HG03135 (cell line): ENCODE measurements around the gene ABAT.
"Not testable (repeated sequence)": the region's sequence is repeated elsewhere in the genome, so short reads cannot be mapped to it uniquely, and the experiment has no call there.

ENCODE experiments used
- ATAC-seq: cut with Tn5 transposase; IDR thresholded peaks from one replicate; pipeline ENCODE4 v1.9.1; 2021; ENCODE audit warnings: mild to moderate bottlenecking, moderate library complexity; ENCODE audit not compliant: unreplicated experiment

ABAT gene

GRCh38 chr16:8739151-8739550, 64.7 kb downstream of the ABAT start:
- no peak for ATAC-seq

GRCh38 chr16:8739989-8740704, 65.7 kb downstream of the ABAT start:
- no peak for ATAC-seq

- no peak for ATAC-seq
Measured at GRCh38 chr16:8740775-8741355, 66.4 kb downstream of the ABAT start.

GRCh38 chr16:8741636-8742035, 67.2 kb downstream of the ABAT start:
- ATAC-seq: no peak

- ATAC-seq: no peak
Measured at GRCh38 chr16:8742068-8742467, 67.7 kb downstream of the ABAT start.

GRCh38 chr16:8748944-8749343, 74.5 kb downstream of the ABAT start:
- not testable (repeated sequence) for ATAC-seq

GRCh38 chr16:8751481-8752311, 77.3 kb downstream of the ABAT start:
- ATAC-seq: no peak

- no peak for ATAC-seq
Measured at GRCh38 chr16:8752706-8753105, 78.3 kb downstream of the ABAT start.

GRCh38 chr16:8753416-8754054, 79.1 kb downstream of the ABAT start:
- ATAC-seq: no peak

GRCh38 chr16:8756755-8757154, 82.3 kb downstream of the ABAT start:
- no peak for ATAC-seq

GRCh38 chr16:8758022-8758421, 83.6 kb downstream of the ABAT start:
- no peak for ATAC-seq

GRCh38 chr16:8760021-8760420, 85.6 kb downstream of the ABAT start:
- no peak for ATAC-seq

- ATAC-seq: no peak
Measured at GRCh38 chr16:8761078-8761477, 86.7 kb downstream of the ABAT start.

GRCh38 chr16:8762254-8762653, 87.8 kb downstream of the ABAT start:
- ATAC-seq: no peak

- no peak for ATAC-seq
Measured at GRCh38 chr16:8763083-8763482, 88.7 kb downstream of the ABAT start.

- no peak for ATAC-seq
Measured at GRCh38 chr16:8763899-8764298, 89.5 kb downstream of the ABAT start.

GRCh38 chr16:8764525-8765250, 90.3 kb downstream of the ABAT start:
- ATAC-seq: no peak

GRCh38 chr16:8767176-8767575, 92.8 kb downstream of the ABAT start:
- no peak for ATAC-seq

- no peak for ATAC-seq
Measured at GRCh38 chr16:8768283-8768682, 93.9 kb downstream of the ABAT start.

- no peak for ATAC-seq
Measured at GRCh38 chr16:8768692-8769091, 94.3 kb downstream of the ABAT start.

- ATAC-seq: no peak
Measured at GRCh38 chr16:8773537-8773936, 99.1 kb downstream of the ABAT start.
